HFFc6 (cell line): ENCODE results near the gene IL1RL2. TPM values are rescaled to one million over a fixed set of nuclear protein-coding genes. Genes with fewer than 3 reads are reported as not detected.

Experiments used
- DNase-seq: peaks from one replicate; pipeline ENCODE4 v3.0.0-alpha.2; 2018
- H3K27ac Mint-ChIP-seq: 2 replicates; pipeline ENCODE4 v1.8.0; 2020; ENCODE audit warnings: mild to moderate bottlenecking, mixed read lengths
- H3K27me3 Mint-ChIP-seq: 2 replicates; pipeline ENCODE4 v1.8.0; 2021; ENCODE audit warnings: mild to moderate bottlenecking, moderate library complexity, mixed read lengths; ENCODE audit not compliant: insufficient read depth
- H3K36me3 Mint-ChIP-seq: 2 replicates; pipeline ENCODE4 v1.8.0; 2021; ENCODE audit warnings: low read depth, mixed read lengths
- H3K4me1 Mint-ChIP-seq: 2 replicates; pipeline ENCODE4 v1.8.0; 2020; ENCODE audit warnings: low read depth, mixed read lengths
- H3K4me3 Mint-ChIP-seq: 2 replicates; pipeline ENCODE4 v1.8.0; 2020; ENCODE audit warnings: mild to moderate bottlenecking, moderate library complexity, mixed read lengths
- H3K9me3 Mint-ChIP-seq: 2 replicates; pipeline ENCODE4 v1.8.0; 2020; ENCODE audit warnings: mild to moderate bottlenecking, mixed read lengths
- total RNA-seq, 6 experiments: library from RNA; stranded (reverse); fragmentation: NEBNext Ultra II Directional; extraction: Animal tissue kit (Norgen Biotek cat#: 25700); gene quantifications; 2 replicates in 1 of 6; 3 replicates in 5 of 6; pipeline ENCODE4 v1.2.3, GENCODE V29; 2021
- TF ChIP-seq, protein P1 (sequence below): fragments of 200-600 bp; sonication (generic); IDR thresholded peaks from 2 replicates; pipeline ENCODE4 v1.5.0; 2021; ENCODE audit warnings: antibody characterized with exemption, mild to moderate bottlenecking

Gene IL1RL2
- total RNA-seq, 6 experiments from 2014 or later, result not detected

DNA sequence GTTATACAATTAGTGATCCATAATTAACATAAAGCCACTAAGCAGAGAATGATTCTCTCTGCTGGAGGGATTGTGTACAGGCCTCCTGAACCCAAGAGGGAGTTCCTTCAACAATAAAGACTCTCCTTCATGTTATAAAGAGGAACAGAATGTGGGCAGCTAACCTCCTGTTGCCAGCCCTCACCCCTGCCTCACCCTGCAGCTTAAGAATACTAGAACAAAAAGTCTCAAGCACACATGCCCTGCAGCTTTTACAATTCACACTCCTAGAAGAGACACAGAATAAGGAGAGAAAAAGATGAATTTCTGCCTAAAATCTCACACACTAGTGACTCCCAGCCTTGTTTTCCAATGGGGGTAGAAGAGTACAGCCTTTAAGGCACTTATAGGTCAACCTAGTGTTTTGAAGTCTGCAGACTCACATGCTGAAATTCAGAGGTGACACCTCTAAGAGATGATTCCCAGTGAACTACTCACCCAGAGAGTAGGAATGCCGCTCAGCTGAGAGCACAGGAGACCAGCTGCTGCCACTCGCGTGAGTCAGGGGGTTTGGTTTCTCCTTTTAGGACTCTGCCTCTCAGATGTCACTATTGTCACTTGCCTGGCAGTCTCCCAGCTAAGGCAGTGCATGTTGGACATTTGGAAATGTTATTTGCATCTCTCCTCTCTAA lies 92.0 kb downstream of the IL1RL2 start:
- no peaks in the 10 kb centered on the region for H3K9me3 Mint-ChIP-seq
- H3K4me1 Mint-ChIP-seq, result no peaks in the 10 kb centered on the region
- no peak overlapping the region for H3K27ac Mint-ChIP-seq
- no peak for DNase-seq
- no peaks in the 10 kb centered on the region for H3K36me3 Mint-ChIP-seq
- TF ChIP-seq, protein P1, sequence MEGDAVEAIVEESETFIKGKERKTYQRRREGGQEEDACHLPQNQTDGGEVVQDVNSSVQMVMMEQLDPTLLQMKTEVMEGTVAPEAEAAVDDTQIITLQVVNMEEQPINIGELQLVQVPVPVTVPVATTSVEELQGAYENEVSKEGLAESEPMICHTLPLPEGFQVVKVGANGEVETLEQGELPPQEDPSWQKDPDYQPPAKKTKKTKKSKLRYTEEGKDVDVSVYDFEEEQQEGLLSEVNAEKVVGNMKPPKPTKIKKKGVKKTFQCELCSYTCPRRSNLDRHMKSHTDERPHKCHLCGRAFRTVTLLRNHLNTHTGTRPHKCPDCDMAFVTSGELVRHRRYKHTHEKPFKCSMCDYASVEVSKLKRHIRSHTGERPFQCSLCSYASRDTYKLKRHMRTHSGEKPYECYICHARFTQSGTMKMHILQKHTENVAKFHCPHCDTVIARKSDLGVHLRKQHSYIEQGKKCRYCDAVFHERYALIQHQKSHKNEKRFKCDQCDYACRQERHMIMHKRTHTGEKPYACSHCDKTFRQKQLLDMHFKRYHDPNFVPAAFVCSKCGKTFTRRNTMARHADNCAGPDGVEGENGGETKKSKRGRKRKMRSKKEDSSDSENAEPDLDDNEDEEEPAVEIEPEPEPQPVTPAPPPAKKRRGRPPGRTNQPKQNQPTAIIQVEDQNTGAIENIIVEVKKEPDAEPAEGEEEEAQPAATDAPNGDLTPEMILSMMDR, result no peak
- no peak overlapping the region for H3K4me3 Mint-ChIP-seq
- peaks cover 15% of the 10 kb centered on the region; the same call in 1 of the 2 replicates for H3K27me3 Mint-ChIP-seq

DNA sequence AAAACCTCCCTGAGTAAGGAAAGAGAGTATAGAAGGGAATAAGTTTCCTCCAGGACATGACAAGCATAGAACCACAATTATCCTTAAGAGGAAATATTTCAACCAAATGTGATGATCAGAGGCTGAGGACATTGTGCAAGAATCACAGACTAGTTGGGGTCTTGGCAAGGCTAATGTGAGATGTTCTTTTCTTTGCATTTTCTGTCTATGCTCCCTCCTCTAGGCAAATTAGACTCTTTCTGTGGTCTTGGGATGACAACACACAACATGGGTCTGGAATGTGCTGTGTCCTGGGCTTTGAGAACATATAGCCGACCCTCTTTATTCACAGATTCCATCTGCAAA lies 92.5 kb downstream of the IL1RL2 start:
- DNase-seq, result no peak
- Mint-ChIP-seq H3K4me1 (no peaks in the 10 kb centered on the region), H3K27me3 (peaks cover 14% of the 10 kb centered on the region; the same call in 1 of the 2 replicates), H3K4me3 (no peak overlapping the region), H3K27ac (no peak overlapping the region), H3K9me3 (no peaks in the 10 kb centered on the region), H3K36me3 (no peaks in the 10 kb centered on the region)
- TF ChIP-seq, protein P1, result no peak

DNA sequence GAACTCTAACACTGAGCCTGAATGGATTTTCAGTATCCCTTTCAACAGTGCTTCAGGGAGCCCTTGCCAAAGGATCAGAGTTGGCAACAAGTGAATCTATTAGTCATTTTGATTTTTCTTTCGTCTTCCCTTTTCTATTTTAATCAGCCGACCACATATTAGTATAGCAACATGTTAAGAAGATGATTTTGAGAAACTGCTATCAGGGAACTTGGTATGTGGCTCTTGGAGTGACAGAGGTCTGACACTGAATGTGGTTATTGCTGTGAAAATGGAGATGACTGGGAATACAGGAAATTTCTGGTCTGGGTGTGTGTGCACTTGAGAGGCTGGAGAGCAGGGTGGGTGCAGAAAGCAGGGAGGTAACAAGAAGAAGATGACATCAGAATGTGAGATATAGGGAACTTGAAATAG lies 95.9 kb downstream of the IL1RL2 start:
- H3K36me3 Mint-ChIP-seq, result no peaks in the 10 kb centered on the region
- no peak overlapping the region for H3K27ac Mint-ChIP-seq
- TF ChIP-seq, protein P1, result no peak
- H3K4me3 Mint-ChIP-seq, result no peak overlapping the region
- H3K9me3 Mint-ChIP-seq, result no peaks in the 10 kb centered on the region
- peaks cover 5% of the 10 kb centered on the region; the same call in 1 of the 2 replicates for H3K27me3 Mint-ChIP-seq
- no peak for DNase-seq
- no peaks in the 10 kb centered on the region for H3K4me1 Mint-ChIP-seq

DNA sequence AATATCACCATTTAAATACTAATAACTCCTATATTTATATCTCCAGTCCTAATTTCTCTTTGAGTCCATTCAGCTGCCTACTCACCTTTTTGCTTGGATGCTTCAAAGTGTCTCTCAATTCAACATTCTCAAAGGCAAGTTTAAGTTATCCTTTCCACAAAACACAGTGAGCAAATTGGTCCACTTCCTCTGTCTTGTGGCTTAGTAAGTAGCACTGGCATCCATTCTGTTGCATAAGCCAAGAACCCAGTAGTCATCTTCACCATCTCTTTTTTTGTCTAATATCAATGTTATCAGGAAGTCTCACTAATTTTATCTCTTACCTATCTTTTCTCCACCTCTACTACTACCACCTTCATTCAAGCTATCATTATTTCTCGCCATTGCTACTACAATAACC lies 97.2 kb downstream of the IL1RL2 start:
- H3K9me3 Mint-ChIP-seq, result no peaks in the 10 kb centered on the region
- DNase-seq, result no peak
- H3K4me3 Mint-ChIP-seq, result no peak overlapping the region
- no peak overlapping the region for H3K27ac Mint-ChIP-seq
- TF ChIP-seq, protein P1, result no peak
- no peaks in the 10 kb centered on the region for H3K36me3 Mint-ChIP-seq
- H3K27me3 Mint-ChIP-seq, result peaks cover 5% of the 10 kb centered on the region; the same call in 1 of the 2 replicates
- H3K4me1 Mint-ChIP-seq, result no peaks in the 10 kb centered on the region

DNA sequence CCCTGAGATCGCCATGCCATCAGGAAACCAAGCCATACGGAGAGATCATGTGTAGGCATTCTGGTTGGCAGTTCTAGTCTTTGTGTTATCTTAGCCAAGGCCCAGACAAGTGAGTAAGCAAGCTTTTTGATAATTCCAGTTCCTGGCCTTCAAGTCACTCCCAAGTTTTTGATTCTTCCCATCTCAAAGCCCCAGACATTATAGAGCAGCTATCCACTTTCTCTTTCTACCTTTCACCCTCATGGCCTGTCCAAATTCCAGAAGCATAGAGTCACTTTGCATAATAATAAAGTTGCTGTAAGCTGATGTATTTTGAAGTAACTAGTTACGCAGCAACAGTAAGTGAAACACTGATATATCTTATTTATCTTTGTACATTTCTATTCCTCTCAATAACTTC lies 97.8 kb downstream of the IL1RL2 start:
- H3K27me3 Mint-ChIP-seq, result peaks cover 5% of the 10 kb centered on the region; the same call in 1 of the 2 replicates
- TF ChIP-seq, protein P1, result no peak
- DNase-seq, result no peak
- H3K27ac Mint-ChIP-seq, result no peak overlapping the region
- no peaks in the 10 kb centered on the region for H3K9me3 Mint-ChIP-seq
- no peak overlapping the region for H3K4me3 Mint-ChIP-seq
- no peaks in the 10 kb centered on the region for H3K36me3 Mint-ChIP-seq
- no peaks in the 10 kb centered on the region for H3K4me1 Mint-ChIP-seq
